HL-60 (cell line): ENCODE measurements around the gene SDE2.

Experiments
- DNase-seq, 2 experiments: peaks; one replicate each; pipeline ENCODE4 v3.0.0-alpha.2; 2010 to 2020; ENCODE audit warnings: low read depth in 1 of 2, low spot score in 1 of 2
- H3K27ac ChIP-seq: fragments of 250-450 bp; sonication (Bioruptor Pico); replicated peaks from 2 replicates; pipeline ENCODE4 v1.5.1; 2020; ENCODE audit warnings: mild to moderate bottlenecking, moderate library complexity
- H3K27me3 ChIP-seq: fragments of 250-450 bp; sonication (Bioruptor Pico); 2 replicates; pipeline ENCODE4 v1.5.1; 2021; ENCODE audit warnings: mild to moderate bottlenecking, moderate library complexity; ENCODE audit not compliant: insufficient read depth, poor library complexity, severe bottlenecking
- H3K4me3 ChIP-seq: replicated peaks from 2 replicates; pipeline ENCODE4 v1.5.1; 2011; ENCODE audit warnings: mild to moderate bottlenecking, control low read depth, low read length; ENCODE audit not compliant: insufficient read depth
- CTCF ChIP-seq: IDR thresholded peaks from one replicate; pipeline ENCODE4 v1.5.1; 2011; ENCODE audit warnings: low read length, control low read depth, inconsistent platforms; ENCODE audit not compliant: insufficient read depth
- GABPA ChIP-seq: IDR thresholded peaks from 2 replicates; pipeline ENCODE4 v1.6.1; 2012; ENCODE audit warnings: low read depth
- POLR2AphosphoS5 ChIP-seq: IDR thresholded peaks from 2 replicates; pipeline ENCODE4 v1.6.1; 2012; ENCODE audit warnings: low read depth
- REST ChIP-seq: IDR thresholded peaks from 2 replicates; pipeline ENCODE4 v1.6.1; 2012; ENCODE audit warnings: low read depth; ENCODE audit not compliant: insufficient replicate concordance
- SPI1 ChIP-seq: IDR thresholded peaks from 2 replicates; pipeline ENCODE4 v1.6.1; 2012; ENCODE audit warnings: low read depth, mild to moderate bottlenecking, borderline replicate concordance

Gene SDE2

GRCh38 chr1:226023735-226024134 lies 24.6 kb upstream of the SDE2 start:
- H3K27ac ChIP-seq, result no peak overlapping the region
- DNase-seq, result no peak
- H3K27me3 ChIP-seq, result no peaks in the 10 kb centered on the region
- no peak overlapping the region for H3K4me3 ChIP-seq
- TF ChIP-seq REST (no peak), SPI1 (no peak), POLR2AphosphoS5 (no peak), CTCF (no peak), GABPA (no peak)

GRCh38 chr1:226021801-226022200 lies 22.7 kb upstream of the SDE2 start:
- Histone ChIP-seq H3K4me3 (no peak overlapping the region), H3K27me3 (no peaks in the 10 kb centered on the region), H3K27ac (no peak overlapping the region)
- TF ChIP-seq CTCF (no peak), SPI1 (no peak), REST (no peak), GABPA (no peak), POLR2AphosphoS5 (no peak)
- no peak for DNase-seq

- no peak for DNase-seq
- H3K27ac ChIP-seq, result no peak overlapping the region
- H3K4me3 ChIP-seq, result no peak overlapping the region
- no peak for TF ChIP-seq SPI1
- TF ChIP-seq REST, result no peak
- no peak for TF ChIP-seq POLR2AphosphoS5
- TF ChIP-seq CTCF, result no peak
- TF ChIP-seq GABPA, result no peak
- H3K27me3 ChIP-seq, result no peaks in the 10 kb centered on the region
These were observed 22.3 kb upstream of the SDE2 start for GRCh38 chr1:226021401-226021800.
